MM.1S (cell line): ENCODE measurements around the gene NCOA3.

Experiments
- EZH2 ChIP-seq: fragments of 300-600 bp; sonication (generic); optimal IDR thresholded peaks from 2 replicates; pipeline ENCODE3; 2017; ENCODE audit warnings: low read depth, mild to moderate bottlenecking, antibody characterized with exemption, low read length, mixed read lengths
- TF ChIP-seq, protein P1 (sequence below): fragments of 300-600 bp; sonication (generic); IDR thresholded peaks from 2 replicates; pipeline ENCODE4 v1.5.1; 2016; ENCODE audit warnings: antibody characterized with exemption, low read length, mixed read lengths

DNA sequence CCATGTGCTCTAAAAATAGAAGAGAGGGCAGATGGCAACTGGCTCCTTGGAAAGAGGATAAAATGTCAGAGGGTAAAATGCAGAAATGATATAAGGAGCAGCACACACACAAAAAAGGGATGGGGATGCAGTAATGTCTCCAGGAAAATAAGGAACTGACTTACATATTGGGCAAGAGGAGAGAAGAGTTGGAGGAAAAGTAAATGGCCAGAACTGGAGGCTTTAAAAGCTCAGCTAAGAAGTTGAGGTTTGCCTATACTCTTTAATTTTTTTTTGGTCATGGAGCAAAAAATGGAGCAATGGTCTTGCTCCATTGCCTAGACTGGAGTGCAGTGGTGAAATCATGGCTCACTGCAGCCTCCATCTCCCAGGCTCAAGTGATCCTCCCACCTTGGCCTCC is 189.9 kb downstream of the NCOA3 start:
- TF ChIP-seq, protein P1, sequence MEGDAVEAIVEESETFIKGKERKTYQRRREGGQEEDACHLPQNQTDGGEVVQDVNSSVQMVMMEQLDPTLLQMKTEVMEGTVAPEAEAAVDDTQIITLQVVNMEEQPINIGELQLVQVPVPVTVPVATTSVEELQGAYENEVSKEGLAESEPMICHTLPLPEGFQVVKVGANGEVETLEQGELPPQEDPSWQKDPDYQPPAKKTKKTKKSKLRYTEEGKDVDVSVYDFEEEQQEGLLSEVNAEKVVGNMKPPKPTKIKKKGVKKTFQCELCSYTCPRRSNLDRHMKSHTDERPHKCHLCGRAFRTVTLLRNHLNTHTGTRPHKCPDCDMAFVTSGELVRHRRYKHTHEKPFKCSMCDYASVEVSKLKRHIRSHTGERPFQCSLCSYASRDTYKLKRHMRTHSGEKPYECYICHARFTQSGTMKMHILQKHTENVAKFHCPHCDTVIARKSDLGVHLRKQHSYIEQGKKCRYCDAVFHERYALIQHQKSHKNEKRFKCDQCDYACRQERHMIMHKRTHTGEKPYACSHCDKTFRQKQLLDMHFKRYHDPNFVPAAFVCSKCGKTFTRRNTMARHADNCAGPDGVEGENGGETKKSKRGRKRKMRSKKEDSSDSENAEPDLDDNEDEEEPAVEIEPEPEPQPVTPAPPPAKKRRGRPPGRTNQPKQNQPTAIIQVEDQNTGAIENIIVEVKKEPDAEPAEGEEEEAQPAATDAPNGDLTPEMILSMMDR: no peak
- TF ChIP-seq EZH2: no peak
